Measurements from ENCODE around the gene PEX19.
"Not testable (repeated sequence)": the region's sequence is repeated elsewhere in the genome, so short reads cannot be mapped to it uniquely, and the experiment has no call there.

Gene PEX19

GRCh38 chr1:160284782-160285344, at the start of gene PEX19:
Gene PEX19 (minus strand): TSS chr1:160285133. CDS start chr1:160285124, 9 bp downstream.
- DNase-seq (ENCODE audit: low spot score): peak; percentile 99

GRCh38 chr1:160332516-160332915, 47.6 kb upstream of the PEX19 start:
- no peak for DNase-seq (ENCODE audit: low spot score)

- no peak for DNase-seq (ENCODE audit: low spot score)
Observed at GRCh38 chr1:160330119-160330518, 45.2 kb upstream of the PEX19 start.

GRCh38 chr1:160328184-160328583, 43.3 kb upstream of the PEX19 start:
- no peak for DNase-seq (ENCODE audit: low spot score)

GRCh38 chr1:160326418-160326817, 41.5 kb upstream of the PEX19 start:
- DNase-seq (ENCODE audit: low spot score): no peak

- no peak for DNase-seq (ENCODE audit: low spot score)
Observed at GRCh38 chr1:160325252-160325651, 40.3 kb upstream of the PEX19 start.

- no peak for DNase-seq (ENCODE audit: low spot score)
Observed at GRCh38 chr1:160322831-160323230, 37.9 kb upstream of the PEX19 start.

- no peak for DNase-seq (ENCODE audit: low spot score)
Observed at GRCh38 chr1:160315359-160315758, 30.4 kb upstream of the PEX19 start.

GRCh38 chr1:160309571-160309970, 24.6 kb upstream of the PEX19 start:
- no peak for DNase-seq (ENCODE audit: low spot score)

GRCh38 chr1:160309185-160309557, 24.2 kb upstream of the PEX19 start:
- DNase-seq (ENCODE audit: low spot score): peak; percentile 9

- no peak for DNase-seq (ENCODE audit: low spot score)
Observed at GRCh38 chr1:160308451-160309184, 23.7 kb upstream of the PEX19 start.

- no peak for DNase-seq (ENCODE audit: low spot score)
Observed at GRCh38 chr1:160307118-160307791, 22.3 kb upstream of the PEX19 start.

GRCh38 chr1:160300173-160300572, 15.2 kb upstream of the PEX19 start:
- DNase-seq (ENCODE audit: low spot score): no peak

- no peak for DNase-seq (ENCODE audit: low spot score)
Observed at GRCh38 chr1:160296036-160296435, 11.1 kb upstream of the PEX19 start.

- DNase-seq (ENCODE audit: low spot score): no peak
Observed at GRCh38 chr1:160293020-160293968, 8.4 kb upstream of the PEX19 start.

GRCh38 chr1:160291248-160292220, 6.6 kb upstream of the PEX19 start:
- DNase-seq (ENCODE audit: low spot score): peak; percentile 68

- not testable (repeated sequence) for DNase-seq (ENCODE audit: low spot score)
Observed at GRCh38 chr1:160287769-160288168, 2.8 kb upstream of the PEX19 start.

GRCh38 chr1:160285506-160285905, 573 bp upstream of the PEX19 start:
- no peak for DNase-seq (ENCODE audit: low spot score)

GRCh38 chr1:160284220-160284781, 632 bp downstream of the PEX19 start:
- peak; percentile 75 for DNase-seq (ENCODE audit: low spot score)

GRCh38 chr1:160282807-160283206, 2.1 kb downstream of the PEX19 start:
- no peak for DNase-seq (ENCODE audit: low spot score)

- DNase-seq (ENCODE audit: low spot score): no peak
Observed at GRCh38 chr1:160277987-160278386, 6.9 kb downstream of the PEX19 start.

Measured in AG08395 (cell line).